OCI-LY1 (cell line): ENCODE results near the gene SMAD6.

Source experiments
- H2AFZ ChIP-seq: fragments of 200-600 bp; sonication (generic), shearing (Covaris generic); 2 replicates; pipeline ENCODE4 v1.6.0; 2014; ENCODE audit warnings: antibody characterized with exemption, mild to moderate bottlenecking, low read length
- H3F3A ChIP-seq: fragments of 200-600 bp; sonication (generic), shearing (Covaris generic); 2 replicates; pipeline ENCODE4 v1.6.0; 2014; ENCODE audit warnings: mild to moderate bottlenecking, antibody characterized with exemption, low read length, moderate library complexity; ENCODE audit not compliant: insufficient read depth
- H3K27ac ChIP-seq: fragments of 200-600 bp; sonication (generic); 2 replicates; pipeline ENCODE4 v1.5.1; 2014; ENCODE audit warnings: low read length, mixed run types, mild to moderate bottlenecking, low read depth; ENCODE audit not compliant: poor library complexity, severe bottlenecking
- H3K27me3 ChIP-seq: fragments of 200-600 bp; sonication (generic); 2 replicates; pipeline ENCODE4 v1.6.0; 2014; ENCODE audit warnings: antibody characterized with exemption, mild to moderate bottlenecking, low read length, moderate library complexity; ENCODE audit not compliant: insufficient read depth
- H3K36me3 ChIP-seq: fragments of 200-600 bp; sonication (generic); 2 replicates; pipeline ENCODE4 v1.6.1; 2014; ENCODE audit warnings: mild to moderate bottlenecking, antibody characterized with exemption, low read length, moderate library complexity, mixed read lengths; ENCODE audit not compliant: insufficient read depth
- H3K4me1 ChIP-seq: fragments of 200-600 bp; sonication (generic); 2 replicates; pipeline ENCODE4 v1.5.1; 2014; ENCODE audit warnings: mild to moderate bottlenecking, low read length, moderate library complexity; ENCODE audit not compliant: insufficient read depth, severe bottlenecking
- H3K4me2 ChIP-seq: fragments of 200-600 bp; sonication (generic), shearing (Covaris generic); 2 replicates; pipeline ENCODE4 v1.6.1; 2014; ENCODE audit warnings: low read length
- H3K4me3 ChIP-seq: fragments of 200-600 bp; sonication (generic); 2 replicates; pipeline ENCODE4 v1.5.1; 2014; ENCODE audit warnings: low read length, low read depth, mild to moderate bottlenecking, mixed read lengths; ENCODE audit not compliant: poor library complexity, severe bottlenecking
- H3K79me2 ChIP-seq: fragments of 200-600 bp; shearing (Covaris generic); 2 replicates; pipeline ENCODE4 v1.6.1; 2016; ENCODE audit warnings: mixed run types, low read length, mixed read lengths; ENCODE audit not compliant: insufficient read depth
- H3K9ac ChIP-seq: fragments of 200-600 bp; sonication (generic), shearing (Covaris generic); 2 replicates; pipeline ENCODE4 v1.6.1; 2014; ENCODE audit warnings: mild to moderate bottlenecking, low read length, mixed read lengths
- H3K9me2 ChIP-seq: fragments of 200-600 bp; sonication (generic), shearing (Covaris generic); 2 replicates; pipeline ENCODE4 v1.6.1; 2014; ENCODE audit warnings: low read depth, mild to moderate bottlenecking, low read length, mixed read lengths
- H3K9me3 ChIP-seq: fragments of 200-600 bp; shearing (Covaris generic); 2 replicates; pipeline ENCODE4 v1.6.1; 2014; ENCODE audit warnings: low read length, mixed read lengths
- H4K20me1 ChIP-seq: fragments of 200-600 bp; sonication (generic), shearing (Covaris generic); 2 replicates; pipeline ENCODE4 v1.6.0; 2016; ENCODE audit warnings: mild to moderate bottlenecking, low read length; ENCODE audit not compliant: insufficient read depth
- CTCF ChIP-seq: fragments of 200-600 bp; sonication (generic), shearing (Covaris generic); IDR thresholded peaks from 2 replicates; pipeline ENCODE4 v1.5.1; 2017; ENCODE audit warnings: mild to moderate bottlenecking, antibody characterized with exemption, low read length, moderate library complexity, mixed read lengths
- EZH2 ChIP-seq: fragments of 200-600 bp; sonication (generic), shearing (Covaris generic); IDR thresholded peaks from 2 replicates; pipeline ENCODE4 v1.8.0; 2017; ENCODE audit warnings: borderline replicate concordance, mixed run types, mild to moderate bottlenecking, antibody characterized with exemption, low read length, moderate library complexity, mixed read lengths

The SMAD6 gene

GRCh38 chr15:66702035-66702786 lies at the start of gene SMAD6:
Gene SMAD6 (plus strand): TSS chr15:66702236. CDS start chr15:66703259, 1,023 bp downstream.
- TF ChIP-seq EZH2 (no peak), CTCF (no peak)

GRCh38 chr15:66652806-66653205 lies 49.2 kb upstream of the SMAD6 start:
- Histone ChIP-seq H3K4me1 (no peaks in the 10 kb centered on the region), H3K9me2 (no peaks in the 10 kb centered on the region), H3K27ac (no peak overlapping the region), H3K36me3 (no peaks in the 10 kb centered on the region), H3K9me3 (no peaks in the 10 kb centered on the region), H4K20me1 (no peaks in the 10 kb centered on the region), H3K4me2 (no peak overlapping the region), H3F3A (no peaks in the 10 kb centered on the region), H3K9ac (no peak overlapping the region), H2AFZ (no peak overlapping the region), H3K27me3 (peaks cover 10% of the 10 kb centered on the region; the same call in 1 of the 2 replicates), H3K79me2 (no peaks in the 10 kb centered on the region), H3K4me3 (no peak overlapping the region)
- no peak for TF ChIP-seq CTCF
- TF ChIP-seq EZH2, result no peak

More at GRCh38 chr15:66702035-66702786, at the start of gene SMAD6:
- Histone ChIP-seq H3K4me1 (peaks cover 42% of the 10 kb centered on the region), H3K9ac (peak within 1 kb of the TSS; percentile 98), H2AFZ (no peak within 1 kb of the TSS), H3K4me3 (peak within 1 kb of the TSS; percentile 83), H3K4me2 (peak within 1 kb of the TSS; percentile 94), H3K27ac (peak within 1 kb of the TSS; percentile 90), H3K9me2 (no peaks in the 10 kb centered on the region), H3K9me3 (no peaks in the 10 kb centered on the region), H3K27me3 (no peaks in the 10 kb centered on the region), H4K20me1 (no peaks in the 10 kb centered on the region), H3K79me2 (peaks cover 13% of the 10 kb centered on the region), H3K36me3 (no peaks in the 10 kb centered on the region), H3F3A (no peaks in the 10 kb centered on the region)

GRCh38 chr15:66653398-66653797 lies 48.6 kb upstream of the SMAD6 start:
- no peak overlapping the region for H3K4me2 ChIP-seq
- H3K9ac ChIP-seq, result no peak overlapping the region
- no peak overlapping the region for H3K27ac ChIP-seq
- H3F3A ChIP-seq, result no peaks in the 10 kb centered on the region
- H3K27me3 ChIP-seq, result peaks cover 10% of the 10 kb centered on the region; the same call in 1 of the 2 replicates
- H3K36me3 ChIP-seq, result no peaks in the 10 kb centered on the region
- no peaks in the 10 kb centered on the region for H3K4me1 ChIP-seq
- no peak overlapping the region for H3K4me3 ChIP-seq
- no peak for TF ChIP-seq CTCF
- TF ChIP-seq EZH2, result no peak
- H3K9me3 ChIP-seq, result no peaks in the 10 kb centered on the region
- no peaks in the 10 kb centered on the region for H3K9me2 ChIP-seq
- no peak overlapping the region for H2AFZ ChIP-seq
- H4K20me1 ChIP-seq, result no peaks in the 10 kb centered on the region
- no peaks in the 10 kb centered on the region for H3K79me2 ChIP-seq
